Measurements from ENCODE around the gene CIZ1.
"Not testable (repeated sequence)": the region's sequence is repeated elsewhere in the genome, so short reads cannot be mapped to it uniquely, and the experiment has no call there.

Gene CIZ1

GRCh38 chr9:128190516-128191405, 611 bp downstream of the CIZ1 start:
- DNase-seq (ENCODE audit: low read depth) = no peak

GRCh38 chr9:128190013-128190412, 1.4 kb downstream of the CIZ1 start:
- no peak for DNase-seq (ENCODE audit: low read depth)

GRCh38 chr9:128188209-128188608, 3.2 kb downstream of the CIZ1 start:
- DNase-seq (ENCODE audit: low read depth) = no peak

GRCh38 chr9:128187361-128187760, 4.0 kb downstream of the CIZ1 start:
- DNase-seq (ENCODE audit: low read depth) = no peak

- no peak for DNase-seq (ENCODE audit: low read depth)
Observed at GRCh38 chr9:128185979-128186965, 5.1 kb downstream of the CIZ1 start.

- no peak for DNase-seq (ENCODE audit: low read depth)
Observed at GRCh38 chr9:128182893-128183588, 8.3 kb downstream of the CIZ1 start.

GRCh38 chr9:128181480-128181879, 9.9 kb downstream of the CIZ1 start:
- DNase-seq (ENCODE audit: low read depth) = not testable (repeated sequence)

- DNase-seq (ENCODE audit: low read depth) = no peak
Observed at GRCh38 chr9:128180447-128180846, 10.9 kb downstream of the CIZ1 start.

GRCh38 chr9:128180001-128180400, 11.4 kb downstream of the CIZ1 start:
- no peak for DNase-seq (ENCODE audit: low read depth)

GRCh38 chr9:128178806-128179431, 12.5 kb downstream of the CIZ1 start:
- no peak for DNase-seq (ENCODE audit: low read depth)

- no peak for DNase-seq (ENCODE audit: low read depth)
Observed at GRCh38 chr9:128175726-128176125, 15.6 kb downstream of the CIZ1 start.

- DNase-seq (ENCODE audit: low read depth) = no peak
Observed at GRCh38 chr9:128175102-128175563, 16.2 kb downstream of the CIZ1 start.

- DNase-seq (ENCODE audit: low read depth) = no peak
Observed at GRCh38 chr9:128174062-128174461, 17.3 kb downstream of the CIZ1 start.

GRCh38 chr9:128169925-128170324, 21.4 kb downstream of the CIZ1 start:
- no peak for DNase-seq (ENCODE audit: low read depth)

GRCh38 chr9:128169492-128169891, 21.9 kb downstream of the CIZ1 start:
- DNase-seq (ENCODE audit: low read depth) = no peak

- DNase-seq (ENCODE audit: low read depth) = no peak
Observed at GRCh38 chr9:128168731-128169308, 22.6 kb downstream of the CIZ1 start.

- no peak for DNase-seq (ENCODE audit: low read depth)
Observed at GRCh38 chr9:128167209-128167608, 24.2 kb downstream of the CIZ1 start.

GRCh38 chr9:128166169-128166568, 25.2 kb downstream of the CIZ1 start:
- DNase-seq (ENCODE audit: low read depth) = no peak

GRCh38 chr9:128164307-128164885, 27.0 kb downstream of the CIZ1 start:
- DNase-seq (ENCODE audit: low read depth) = no peak

GRCh38 chr9:128163523-128164306, 27.7 kb downstream of the CIZ1 start:
- no peak for DNase-seq (ENCODE audit: low read depth)

Data from stimulated activated CD8-positive, alpha-beta memory T cell treated with anti-CD3 and anti-CD28 coated beads, Interleukin-12 subunit alpha, Interleukin-12 subunit beta, amount 100 ng/mL, for 4 hours (primary cell).